HL-60/S4 treated with phorbol 12-myristate 13-acetate at 8.2 ng/mL for 4 days and 3 days (cell line): ENCODE results near the gene NDUFAF8.

Experiments
- in situ Hi-C: fragments of 300-500 bp; cut with MboI; formaldehyde crosslinking; loops from 2 replicates; pipeline ENCODE4 v1.15.0; 2022; ENCODE audit warnings: low sequenced_read_pairs

NDUFAF8 gene

DNA sequence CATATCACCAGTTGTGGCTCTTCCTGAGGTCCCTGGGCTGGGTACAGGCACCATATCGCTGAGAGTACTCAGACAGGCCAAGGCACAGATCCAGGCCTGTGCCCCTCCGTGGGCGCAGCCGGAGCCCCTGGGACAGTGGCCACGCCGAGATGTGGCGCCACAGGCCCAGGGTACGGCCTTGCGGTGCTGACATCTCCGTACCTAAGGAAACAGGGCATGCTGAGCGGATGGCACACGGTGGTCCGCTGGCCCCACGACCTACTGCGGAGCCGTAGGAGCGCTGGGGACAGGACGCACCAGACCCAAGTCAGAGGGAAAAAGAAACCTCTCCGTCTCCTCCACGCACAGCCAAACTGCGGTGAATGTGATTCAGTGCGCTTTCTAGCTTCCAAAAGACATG, 26.5 kb downstream of the NDUFAF8 start:
- in situ Hi-C loops = loop anchor here (25.0 kb wide), 1 partner anchor 347 kb away; no protein-coding TSS in a partner anchor

DNA sequence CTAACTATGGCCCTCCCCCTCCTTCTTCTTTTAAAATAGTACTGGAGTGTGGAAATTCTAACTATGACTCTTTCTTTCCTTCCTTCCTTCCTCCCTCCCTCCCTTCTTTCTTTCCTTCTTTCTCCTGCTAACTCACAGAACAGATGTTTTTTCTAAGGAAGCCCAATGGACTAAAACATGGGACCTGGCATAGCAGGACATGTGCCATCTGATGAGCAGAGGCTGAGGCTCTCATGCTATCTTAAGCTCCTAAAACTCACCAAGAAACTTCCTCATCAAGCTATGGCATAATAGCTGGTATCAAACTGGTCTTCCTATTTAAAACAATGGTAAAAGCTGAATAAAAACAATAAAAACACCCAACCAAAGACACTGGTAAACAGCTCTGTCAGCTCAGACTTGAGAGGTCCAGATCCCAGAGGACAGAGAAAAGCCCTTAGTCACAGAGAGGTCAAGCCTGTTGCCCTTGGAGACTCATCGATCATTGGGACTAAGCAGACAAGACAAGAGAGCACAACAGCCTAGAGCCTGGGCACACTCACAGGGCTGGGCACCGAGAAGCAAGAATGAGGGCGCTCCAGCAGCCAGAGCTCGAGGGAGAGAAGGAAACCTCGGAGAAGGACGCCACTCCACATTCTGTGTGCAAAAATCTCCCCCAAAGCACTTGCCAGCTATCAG, 28.4 kb downstream of the NDUFAF8 start:
- in situ Hi-C loops = loop anchor here (25.0 kb wide), 1 partner anchor 345 kb away; no protein-coding TSS in a partner anchor

- in situ Hi-C loops = loop anchor here (25.0 kb wide), 1 partner anchor 342 kb away; no protein-coding TSS in a partner anchor
Observed at GRCh38 chr17:81270279-81270678, 31.2 kb downstream of the NDUFAF8 start.

DNA sequence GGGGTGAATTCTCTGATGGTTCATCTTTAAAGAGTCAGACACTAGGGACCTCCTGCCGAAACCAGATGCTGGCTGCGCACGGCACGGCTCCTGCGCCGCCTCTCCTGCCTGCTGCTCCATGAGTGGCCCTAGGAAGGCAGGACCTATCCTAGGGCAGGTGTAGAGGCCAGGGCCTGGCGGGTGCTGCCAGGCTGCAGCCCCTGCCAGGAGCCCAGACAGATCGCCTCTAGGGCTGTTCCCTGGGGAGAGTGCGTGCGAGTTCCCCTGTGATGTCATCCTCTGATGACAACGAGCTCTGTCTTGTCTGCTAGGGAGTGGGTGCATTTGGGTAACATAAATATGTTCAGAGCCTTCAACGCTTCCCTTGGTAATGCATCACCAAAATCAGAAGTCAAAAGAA, 32.1 kb downstream of the NDUFAF8 start:
- in situ Hi-C loops = loop anchor here (25.0 kb wide), 1 partner anchor 341 kb away; no protein-coding TSS in a partner anchor

DNA sequence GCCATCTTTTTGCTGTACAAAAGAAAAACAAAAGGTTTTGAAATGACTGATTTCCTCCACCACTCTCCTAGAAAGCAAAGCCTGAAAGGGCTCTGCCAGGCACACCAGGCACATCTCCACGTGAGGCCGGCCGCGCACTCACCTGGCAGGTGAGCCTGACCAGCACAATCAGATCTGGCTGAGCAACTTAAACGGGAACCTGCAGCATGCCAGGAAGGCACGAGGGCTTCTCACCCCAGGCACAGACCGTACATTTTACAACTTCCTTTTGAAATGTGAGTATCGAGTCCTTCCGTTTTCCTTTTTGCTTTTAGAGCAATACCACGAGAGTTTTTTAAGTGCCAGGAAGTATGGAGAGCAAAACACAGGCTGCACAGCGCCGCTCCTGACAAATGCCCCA, 33.5 kb downstream of the NDUFAF8 start:
- in situ Hi-C loops = loop anchor here (25.0 kb wide), 1 partner anchor 340 kb away; no protein-coding TSS in a partner anchor

DNA sequence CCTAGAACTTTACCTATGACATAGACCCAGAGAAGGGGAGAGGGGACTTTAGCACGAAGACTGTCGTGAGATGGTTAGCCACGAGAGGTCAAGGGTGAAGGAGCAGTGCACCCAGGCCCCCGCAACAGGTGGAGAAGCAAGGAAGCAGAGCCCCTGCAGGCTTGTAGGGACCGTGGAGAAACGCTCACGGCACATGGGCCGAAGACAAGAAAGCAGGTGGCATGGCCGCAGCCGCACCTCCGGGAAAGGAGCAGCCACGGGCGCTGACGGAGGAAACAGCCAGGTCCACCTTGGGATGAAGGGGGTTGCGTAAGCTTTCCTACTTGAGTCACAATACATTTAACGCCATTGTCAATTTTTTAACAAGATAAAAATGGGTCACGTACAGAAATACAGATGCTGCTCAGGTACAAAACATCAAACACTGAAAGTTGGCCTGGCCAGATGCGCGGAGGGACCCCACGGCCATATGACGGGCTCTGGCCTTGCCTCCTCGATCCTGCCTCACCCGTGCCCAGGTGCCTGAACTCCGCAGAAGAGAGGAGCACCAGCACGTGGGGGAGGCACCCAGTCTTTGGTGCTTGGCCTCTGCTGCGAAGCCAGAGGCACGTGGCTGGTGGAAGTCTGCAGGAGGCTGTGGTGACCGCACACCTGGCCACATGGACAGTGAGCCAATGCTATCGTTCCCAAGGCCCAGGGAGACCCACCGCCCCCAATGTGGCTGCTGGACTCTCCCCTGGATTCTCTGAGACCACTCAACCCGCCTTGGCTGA, 34.8 kb downstream of the NDUFAF8 start:
- in situ Hi-C loops = loop anchor here (25.0 kb wide), 1 partner anchor 338 kb away; no protein-coding TSS in a partner anchor

DNA sequence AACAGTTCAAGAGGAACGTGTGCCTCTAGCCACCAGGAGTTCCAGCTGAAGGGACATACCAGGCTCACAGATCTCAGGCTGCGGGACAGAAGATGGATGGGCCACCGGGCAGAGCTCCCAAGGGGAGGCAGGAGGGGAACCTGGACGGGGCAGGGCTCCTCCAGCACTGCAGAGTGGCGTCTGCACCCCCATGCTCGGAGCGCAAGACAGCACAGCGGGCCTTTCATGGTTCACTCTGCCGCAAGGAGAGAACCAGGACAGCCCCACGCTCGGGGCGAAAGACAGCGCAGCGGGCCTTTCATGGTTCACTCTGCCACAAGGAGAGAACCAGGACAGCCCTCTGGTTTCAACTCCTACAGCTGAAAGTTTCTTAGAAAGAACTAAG, 35.3 kb downstream of the NDUFAF8 start:
- in situ Hi-C loops = loop anchor here (25.0 kb wide), 1 partner anchor 338 kb away; no protein-coding TSS in a partner anchor

GRCh38 chr17:81276781-81277180, 37.7 kb downstream of the NDUFAF8 start:
- in situ Hi-C loops = no loop called here

- in situ Hi-C loops = no loop called here
Observed at GRCh38 chr17:81277421-81277820, 38.3 kb downstream of the NDUFAF8 start.

- in situ Hi-C loops = no loop called here
Observed at GRCh38 chr17:81277946-81278693, 39.0 kb downstream of the NDUFAF8 start.

- in situ Hi-C loops = no loop called here
Observed at GRCh38 chr17:81278831-81279230, 39.7 kb downstream of the NDUFAF8 start.

GRCh38 chr17:81279278-81280275, 40.5 kb downstream of the NDUFAF8 start:
- in situ Hi-C loops = no loop called here

- in situ Hi-C loops = no loop called here
Observed at GRCh38 chr17:81280571-81280970, 41.5 kb downstream of the NDUFAF8 start.

- in situ Hi-C loops = no loop called here
Observed at GRCh38 chr17:81282141-81282540, 43.0 kb downstream of the NDUFAF8 start.

- in situ Hi-C loops = no loop called here
Observed at GRCh38 chr17:81282876-81283275, 43.8 kb downstream of the NDUFAF8 start.

DNA sequence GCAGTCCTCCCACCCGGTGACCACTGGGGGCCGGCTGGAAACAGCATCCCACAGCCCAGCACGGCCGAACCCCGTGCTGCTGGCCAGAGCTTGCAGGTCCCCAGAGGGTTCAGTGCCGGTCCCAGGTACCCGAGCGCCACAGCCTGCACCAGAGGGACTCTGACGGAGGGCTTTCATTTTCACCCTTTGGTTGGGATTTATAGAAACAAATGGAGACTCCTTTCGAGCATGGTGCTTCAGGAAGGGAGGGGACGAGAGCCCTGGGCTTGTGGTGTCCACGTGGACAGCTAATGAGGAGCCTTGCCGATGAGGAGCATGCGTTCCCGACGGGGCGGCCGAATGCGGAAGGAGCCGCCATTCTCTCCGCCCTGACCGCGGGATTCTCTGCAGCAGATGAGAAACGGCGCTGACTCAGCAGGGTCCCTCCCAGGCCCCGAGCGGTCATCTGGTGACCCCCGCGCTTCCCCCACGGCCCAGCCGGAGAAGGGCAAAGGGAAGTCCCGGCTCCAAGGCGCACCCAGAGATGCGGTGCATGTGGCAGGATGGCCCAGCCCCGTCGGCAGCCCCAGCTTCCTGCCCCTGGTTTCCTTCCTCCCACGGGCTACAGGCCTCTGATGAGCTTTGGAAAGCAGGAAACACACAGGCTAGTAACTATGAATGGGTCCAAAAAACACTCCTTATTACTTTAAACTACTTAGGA, 46.2 kb downstream of the NDUFAF8 start:
- in situ Hi-C loops = no loop called here

- in situ Hi-C loops = no loop called here
Observed at GRCh38 chr17:81285894-81286293, 46.8 kb downstream of the NDUFAF8 start.

DNA sequence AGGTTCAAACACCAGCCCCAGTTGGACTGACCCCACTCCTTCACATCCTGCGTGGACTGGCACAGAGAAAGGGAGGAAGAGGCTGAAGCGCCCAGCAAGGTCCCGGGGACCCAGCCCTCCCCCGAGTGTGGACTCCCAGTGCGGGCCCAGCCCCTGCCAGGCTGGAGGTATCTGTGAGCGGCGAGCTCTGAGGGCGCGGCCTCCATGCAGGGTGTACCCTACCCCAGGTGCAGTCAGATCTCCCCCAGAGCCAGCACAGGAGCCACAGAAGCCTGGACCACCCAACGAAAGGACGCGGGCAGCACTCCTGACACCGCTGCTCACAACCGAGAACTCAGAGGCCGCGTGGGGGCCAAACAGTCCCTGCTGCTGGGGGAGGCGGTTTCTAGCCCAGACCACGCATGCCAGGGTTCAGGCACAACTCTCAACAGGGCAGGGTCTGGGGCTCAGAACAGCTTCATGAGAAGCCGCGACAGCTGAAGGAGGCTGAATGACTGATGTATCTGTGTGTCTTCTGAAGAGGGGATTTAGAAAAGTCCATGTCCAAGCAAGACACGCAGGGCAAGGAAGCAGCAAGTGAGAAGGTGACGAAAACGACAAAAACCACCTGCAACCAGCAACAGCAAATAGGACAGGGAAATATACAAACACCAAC, 47.5 kb downstream of the NDUFAF8 start:
- in situ Hi-C loops = no loop called here

DNA sequence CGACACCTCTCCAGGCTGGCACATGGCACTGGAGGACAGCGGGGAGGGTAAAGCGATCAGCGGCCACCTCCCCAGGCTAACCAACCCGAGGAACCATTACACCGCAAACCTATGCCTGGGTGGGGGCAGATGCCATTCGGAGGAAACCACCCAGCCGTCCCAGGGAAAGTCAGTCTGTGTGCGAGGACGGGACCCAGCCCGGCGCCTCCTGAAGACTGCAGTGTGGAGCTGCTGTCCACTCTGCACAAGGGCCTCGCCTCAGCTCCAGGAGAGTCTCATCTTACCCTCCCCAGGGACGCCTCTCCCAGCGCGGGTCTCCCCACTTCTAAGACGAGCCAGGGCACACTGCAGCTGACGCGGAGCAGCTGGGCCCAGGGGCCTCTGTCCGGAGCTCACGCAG, 48.0 kb downstream of the NDUFAF8 start:
- in situ Hi-C loops = no loop called here
